ENCODE measurements around the gene PCBP3. TPM values are rescaled to one million over a fixed set of nuclear protein-coding genes. Genes with fewer than 3 reads are reported as not detected.

Gene PCBP3
- total RNA-seq, 2 experiments from 2014 or later: 4.8 to 5.8 TPM

DNA sequence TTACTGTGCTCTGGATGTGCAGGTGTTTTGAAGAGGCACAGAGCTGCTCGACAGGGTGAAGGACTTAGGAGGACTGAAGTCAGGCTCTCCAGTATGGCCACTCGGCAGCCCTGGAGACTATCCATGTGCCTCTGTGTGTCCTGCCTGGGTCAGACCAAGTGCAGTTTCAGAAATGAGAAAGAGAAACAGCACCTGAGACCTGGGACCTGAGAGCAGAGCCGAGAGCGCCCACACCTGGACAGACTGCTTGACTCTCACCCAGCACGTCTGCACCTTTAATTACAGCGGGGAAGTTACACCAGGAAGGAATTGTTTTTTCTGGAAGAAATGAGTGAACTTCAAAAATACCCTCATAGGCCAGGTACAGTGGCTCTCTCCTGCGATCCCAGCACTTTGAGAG lies 278.4 kb downstream of the PCBP3 start:
- Mint-ChIP-seq H3K27ac (no peak overlapping the region), H3K36me3 (ENCODE audit: low read depth) (no peaks in the 10 kb centered on the region), H3K4me3 (no peak overlapping the region), H3K27me3 (no peaks in the 10 kb centered on the region), H3K4me1 (peaks cover 4% of the 10 kb centered on the region), H3K9me3 (peaks cover 4% of the 10 kb centered on the region)
- POLR2A ChIA-PET: no interaction called here
- DNase-seq: no peak
- CTCF ChIA-PET: interaction anchor here (0.6 to 1.4 kb wide), 3 partner anchors 15 to 457 kb away, joined by 3 to 4 read pairs (median 3); no protein-coding TSS in a partner anchor

DNA sequence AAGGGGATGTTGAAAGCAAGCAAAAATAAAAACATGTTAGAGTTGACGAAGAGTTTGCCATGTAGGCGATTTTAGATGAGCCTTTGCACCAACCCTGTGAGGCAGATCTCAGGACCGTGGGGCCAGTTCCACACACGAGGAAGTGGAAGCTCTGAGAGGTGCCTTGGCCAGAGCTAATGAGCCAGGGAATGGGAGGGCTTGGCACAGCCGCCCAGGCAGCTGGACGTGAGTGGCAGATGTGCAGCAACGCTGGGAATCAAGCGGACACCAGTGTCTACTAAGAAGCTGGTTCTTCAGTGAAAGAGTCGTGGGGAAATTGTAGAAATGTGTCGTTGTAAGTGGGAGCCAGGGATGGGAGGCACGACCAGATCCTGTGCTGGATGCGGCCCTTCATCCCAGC lies 279.1 kb downstream of the PCBP3 start:
- no peak overlapping the region for H3K27ac Mint-ChIP-seq
- CTCF ChIA-PET: interaction anchor here (0.9 to 1.4 kb wide), 2 partner anchors 31 to 34 kb away, joined by 3 read pairs; no protein-coding TSS in a partner anchor

DNA sequence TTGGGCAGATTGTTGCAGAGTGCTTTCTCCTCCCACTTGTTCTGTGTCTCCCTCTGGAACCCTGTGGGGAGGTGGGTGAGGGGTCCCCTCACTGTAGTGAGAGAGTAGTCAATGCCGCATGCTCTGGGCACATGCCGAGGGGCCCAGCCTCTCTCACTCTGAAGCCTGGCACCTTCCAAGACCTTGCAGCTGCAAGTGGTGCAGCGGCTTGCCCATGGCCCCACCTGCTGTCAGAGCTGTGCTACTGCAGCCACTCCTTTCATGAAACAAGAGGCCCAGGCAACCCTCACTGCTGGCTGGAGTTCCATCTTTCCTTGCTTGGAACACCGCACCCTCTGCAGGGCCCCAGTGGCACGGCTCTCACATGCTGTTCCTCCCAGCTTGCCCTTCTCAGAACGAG lies 279.6 kb downstream of the PCBP3 start:
- Mint-ChIP-seq H3K9me3 (peaks cover 4% of the 10 kb centered on the region), H3K4me3 (no peak overlapping the region), H3K36me3 (ENCODE audit: low read depth) (no peaks in the 10 kb centered on the region), H3K27ac (no peak overlapping the region), H3K27me3 (no peaks in the 10 kb centered on the region), H3K4me1 (peaks cover 4% of the 10 kb centered on the region)
- ChIA-PET POLR2A (no interaction called here), CTCF (interaction anchor here (0.6 to 1.4 kb wide), 3 partner anchors 31 to 53 kb away, joined by 3 read pairs; no protein-coding TSS in a partner anchor)
- DNase-seq: peak; percentile 50

More for the DNA sequence above, 279.1 kb downstream of the PCBP3 start:
- Mint-ChIP-seq H3K27me3 (no peaks in the 10 kb centered on the region), H3K4me1 (peaks cover 4% of the 10 kb centered on the region), H3K4me3 (no peak overlapping the region), H3K36me3 (ENCODE audit: low read depth) (no peaks in the 10 kb centered on the region), H3K9me3 (peaks cover 4% of the 10 kb centered on the region)
- POLR2A ChIA-PET: no interaction called here
- DNase-seq: no peak

DNA sequence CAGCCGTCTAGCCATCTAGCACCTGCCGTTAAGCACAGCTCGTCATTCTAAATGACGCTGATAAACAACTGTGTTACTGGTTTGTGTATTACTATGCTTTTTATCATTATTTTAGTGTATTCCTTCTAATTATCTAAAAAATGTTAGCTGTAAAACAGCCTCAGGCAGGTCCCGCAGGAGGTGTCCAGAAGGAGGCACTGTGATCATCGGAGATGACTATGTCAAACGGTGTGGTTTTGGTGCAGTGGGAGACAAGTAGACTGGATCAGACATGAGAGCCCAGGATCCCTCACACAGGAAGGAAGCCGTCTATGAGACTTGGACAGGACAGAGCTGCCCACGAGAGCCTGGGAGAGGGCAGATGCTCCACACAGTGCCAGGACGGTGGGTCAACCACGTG lies 282.8 kb downstream of the PCBP3 start:
- peaks cover 4% of the 10 kb centered on the region for H3K4me1 Mint-ChIP-seq
- no peak overlapping the region for H3K27ac Mint-ChIP-seq
- no peaks in the 10 kb centered on the region for H3K27me3 Mint-ChIP-seq
- peaks cover 4% of the 10 kb centered on the region for H3K9me3 Mint-ChIP-seq
- CTCF ChIA-PET: no interaction called here
- no peak overlapping the region for H3K4me3 Mint-ChIP-seq
- POLR2A ChIA-PET: no interaction called here
- DNase-seq: no peak
- no peaks in the 10 kb centered on the region for H3K36me3 Mint-ChIP-seq (ENCODE audit: low read depth)

DNA sequence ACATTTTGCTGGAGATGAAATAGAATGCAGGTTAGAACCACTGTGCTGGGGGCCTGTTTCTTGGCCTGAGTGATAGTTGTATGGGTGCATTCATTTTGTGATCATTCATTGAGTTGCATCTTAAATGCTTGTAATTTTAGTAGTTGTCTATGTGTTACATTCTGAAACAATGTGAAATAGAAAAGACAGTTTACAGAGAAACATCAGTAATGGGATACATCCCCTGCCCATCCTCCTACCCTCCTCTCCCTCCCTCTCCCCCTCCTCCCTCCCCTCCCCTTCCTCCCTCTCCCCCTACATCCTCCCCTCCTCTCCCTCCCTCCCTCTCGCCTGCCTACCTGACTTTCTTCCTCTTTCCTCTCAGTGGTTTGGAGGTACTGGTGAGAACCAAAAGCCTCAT lies 283.5 kb downstream of the PCBP3 start:
- Mint-ChIP-seq H3K36me3 (ENCODE audit: low read depth) (no peaks in the 10 kb centered on the region), H3K27me3 (no peaks in the 10 kb centered on the region), H3K4me1 (peaks cover 4% of the 10 kb centered on the region), H3K9me3 (peaks cover 4% of the 10 kb centered on the region), H3K4me3 (no peak overlapping the region), H3K27ac (no peak overlapping the region)
- DNase-seq: no peak
- CTCF ChIA-PET: no interaction called here
- POLR2A ChIA-PET: no interaction called here

DNA sequence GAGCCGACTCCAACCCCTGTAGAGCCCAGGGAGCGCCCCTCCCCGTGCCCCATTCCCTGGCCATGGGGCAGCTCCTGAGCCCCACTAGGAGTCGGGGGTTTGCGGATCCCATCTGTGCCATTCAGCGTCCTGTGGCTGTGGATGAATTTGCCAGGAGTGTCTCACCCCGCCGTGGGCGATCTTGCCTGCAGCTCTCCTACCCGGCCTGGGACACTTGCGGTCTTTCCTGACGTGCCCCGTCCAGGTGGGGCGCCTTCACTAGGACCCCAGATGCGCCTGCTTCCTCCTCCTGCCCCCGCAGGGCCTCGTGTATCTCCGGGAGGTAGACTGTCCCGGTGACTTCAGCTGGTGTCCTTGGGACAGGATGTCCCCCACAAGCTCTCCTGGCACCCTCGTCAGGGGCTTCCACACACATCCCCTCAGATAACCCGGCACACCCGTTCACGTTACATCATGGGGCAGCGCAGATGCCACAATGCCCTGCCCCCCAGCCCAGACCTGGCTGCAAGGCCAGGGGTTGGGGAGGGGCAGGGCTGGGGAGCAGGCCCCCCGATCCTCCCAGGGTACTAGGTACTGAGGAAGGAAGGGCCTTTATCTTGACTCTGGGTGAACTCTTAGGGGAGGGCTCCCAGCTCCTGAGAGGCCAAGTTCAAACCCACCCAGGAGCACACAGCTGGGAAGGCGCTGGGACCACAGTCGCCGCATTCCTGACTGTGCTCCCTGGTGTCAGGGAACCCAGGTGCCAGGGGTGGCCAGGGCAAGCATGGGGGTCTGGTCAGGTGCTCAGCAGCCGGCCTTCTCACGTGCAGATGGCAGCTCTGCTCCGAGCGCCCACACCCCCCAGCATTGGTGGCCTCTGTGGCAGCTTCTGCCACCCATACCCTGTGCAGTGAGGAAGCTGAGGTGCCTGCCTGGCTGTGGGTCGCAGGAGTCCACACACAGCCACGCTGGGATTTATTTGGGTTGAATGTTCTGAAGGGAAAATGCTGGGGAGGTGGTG lies 284.6 kb downstream of the PCBP3 start:
- ChIA-PET POLR2A (no interaction called here), CTCF (no interaction called here)
- Mint-ChIP-seq H3K9me3 (peaks cover 4% of the 10 kb centered on the region), H3K27me3 (no peaks in the 10 kb centered on the region), H3K4me3 (no peak overlapping the region), H3K36me3 (ENCODE audit: low read depth) (no peaks in the 10 kb centered on the region), H3K4me1 (peaks cover under 1% of the 10 kb centered on the region), H3K27ac (no peak overlapping the region)
- no peak for DNase-seq

DNA sequence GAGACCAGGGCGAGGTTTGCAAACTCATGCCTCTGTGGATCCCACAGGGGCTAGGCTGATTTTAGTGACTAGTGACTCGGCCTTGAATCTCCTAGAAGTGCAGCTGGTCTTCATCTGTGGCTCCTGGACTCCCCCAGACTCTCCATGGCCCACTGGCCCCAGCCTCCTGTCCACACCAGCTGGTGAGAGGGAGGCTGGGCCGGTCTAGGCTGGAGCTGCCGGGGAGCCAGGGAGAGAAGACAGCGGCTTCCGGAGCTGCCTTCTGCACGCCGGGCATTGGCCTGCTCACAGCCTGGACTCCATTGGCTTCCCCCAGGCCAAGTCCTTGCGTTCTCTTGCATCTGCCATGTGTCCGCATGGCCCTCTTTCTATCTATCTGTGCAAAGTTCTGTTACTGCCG lies 285.9 kb downstream of the PCBP3 start:
- ChIA-PET POLR2A (no interaction called here), CTCF (no interaction called here)
- DNase-seq: no peak
- Mint-ChIP-seq H3K27ac (no peak overlapping the region), H3K4me1 (no peaks in the 10 kb centered on the region), H3K9me3 (peaks cover 4% of the 10 kb centered on the region), H3K4me3 (no peak overlapping the region), H3K27me3 (no peaks in the 10 kb centered on the region), H3K36me3 (ENCODE audit: low read depth) (no peaks in the 10 kb centered on the region)

DNA sequence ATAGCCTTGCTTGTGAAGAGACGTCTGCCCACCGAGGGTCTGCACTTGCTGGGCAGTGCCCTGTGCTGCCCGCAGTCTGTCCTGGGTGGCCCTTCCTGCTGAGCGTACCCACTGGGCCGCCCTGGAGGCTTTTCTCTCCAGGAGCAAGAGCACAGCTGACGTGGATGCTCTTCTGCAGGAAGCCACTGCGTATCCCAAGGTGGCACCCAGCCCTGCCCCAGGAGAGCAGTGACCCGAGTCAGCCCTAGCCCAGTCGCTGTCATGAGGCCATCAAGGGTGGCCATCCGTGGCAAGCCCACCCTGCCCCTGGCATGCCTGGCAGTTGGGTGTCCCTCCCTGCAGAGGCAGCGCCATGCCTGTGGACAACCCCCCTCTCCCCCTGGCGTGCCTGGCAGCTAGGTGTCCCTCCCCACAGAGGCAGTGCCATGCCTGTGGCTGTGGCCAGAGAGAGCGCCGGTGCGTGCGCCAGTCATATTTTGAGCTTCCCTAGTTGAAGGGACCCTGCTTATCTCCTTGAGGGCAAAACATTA lies 286.8 kb downstream of the PCBP3 start:
- ChIA-PET CTCF (no interaction called here), POLR2A (no interaction called here)
- no peak overlapping the region for H3K4me3 Mint-ChIP-seq
- no peak overlapping the region for H3K27ac Mint-ChIP-seq
- no peaks in the 10 kb centered on the region for H3K4me1 Mint-ChIP-seq
- peaks cover 4% of the 10 kb centered on the region for H3K9me3 Mint-ChIP-seq
- no peaks in the 10 kb centered on the region for H3K27me3 Mint-ChIP-seq
- H3K36me3 Mint-ChIP-seq (ENCODE audit: low read depth): no peaks in the 10 kb centered on the region
- DNase-seq: no peak

DNA sequence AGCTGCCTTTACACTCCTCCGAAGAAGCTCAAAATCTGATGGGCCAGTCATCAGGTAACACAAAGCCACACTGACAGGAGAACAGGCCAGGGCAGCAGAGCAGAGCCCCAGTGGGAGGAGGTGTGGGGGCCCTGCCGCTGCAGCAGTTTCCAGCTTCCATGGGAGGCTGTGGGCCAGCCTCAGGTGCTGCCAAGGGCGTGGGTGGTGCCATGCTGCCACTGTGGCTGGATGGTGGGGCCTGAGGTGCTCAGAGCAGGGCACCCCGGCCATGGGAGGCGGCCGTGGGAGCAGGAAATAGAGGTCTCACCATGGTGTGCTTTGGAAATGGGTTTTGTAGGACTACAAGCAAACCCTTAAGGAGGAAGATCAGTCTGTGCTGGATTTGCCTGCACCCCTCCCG lies 287.3 kb downstream of the PCBP3 start:
- H3K27me3 Mint-ChIP-seq: no peaks in the 10 kb centered on the region
- peaks cover 4% of the 10 kb centered on the region for H3K9me3 Mint-ChIP-seq
- no peak for DNase-seq
- H3K4me3 Mint-ChIP-seq: no peak overlapping the region
- ChIA-PET POLR2A (no interaction called here), CTCF (no interaction called here)
- H3K4me1 Mint-ChIP-seq: no peaks in the 10 kb centered on the region
- no peaks in the 10 kb centered on the region for H3K36me3 Mint-ChIP-seq (ENCODE audit: low read depth)
- no peak overlapping the region for H3K27ac Mint-ChIP-seq

DNA sequence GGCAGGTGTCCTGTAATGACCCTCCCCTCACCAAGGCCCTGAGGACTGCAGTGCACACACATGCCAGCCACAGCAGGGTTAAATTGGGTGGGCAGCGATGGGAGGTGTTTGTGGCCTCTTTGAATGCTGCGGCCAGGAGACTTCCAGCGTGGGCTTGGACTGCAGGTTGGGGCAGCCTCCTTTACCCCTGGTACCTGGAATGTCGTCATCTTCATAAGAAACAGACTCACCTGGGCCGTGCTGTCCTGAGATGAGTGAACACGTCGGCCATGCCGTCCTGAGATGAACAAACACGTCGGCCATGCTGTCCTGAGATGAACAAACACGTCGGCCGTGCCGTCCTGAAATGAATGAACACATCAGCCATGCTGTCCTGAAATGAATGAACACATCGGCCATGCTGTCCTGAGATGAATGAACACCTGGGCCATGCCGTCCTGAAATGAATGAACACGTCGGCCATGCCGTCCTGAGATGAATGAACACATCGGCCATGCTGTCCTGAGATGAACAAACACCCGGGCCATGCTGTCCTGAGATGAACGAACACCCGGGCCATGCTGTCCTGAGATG lies 288.0 kb downstream of the PCBP3 start:
- POLR2A ChIA-PET: no interaction called here
- H3K27ac Mint-ChIP-seq: no peak overlapping the region

DNA sequence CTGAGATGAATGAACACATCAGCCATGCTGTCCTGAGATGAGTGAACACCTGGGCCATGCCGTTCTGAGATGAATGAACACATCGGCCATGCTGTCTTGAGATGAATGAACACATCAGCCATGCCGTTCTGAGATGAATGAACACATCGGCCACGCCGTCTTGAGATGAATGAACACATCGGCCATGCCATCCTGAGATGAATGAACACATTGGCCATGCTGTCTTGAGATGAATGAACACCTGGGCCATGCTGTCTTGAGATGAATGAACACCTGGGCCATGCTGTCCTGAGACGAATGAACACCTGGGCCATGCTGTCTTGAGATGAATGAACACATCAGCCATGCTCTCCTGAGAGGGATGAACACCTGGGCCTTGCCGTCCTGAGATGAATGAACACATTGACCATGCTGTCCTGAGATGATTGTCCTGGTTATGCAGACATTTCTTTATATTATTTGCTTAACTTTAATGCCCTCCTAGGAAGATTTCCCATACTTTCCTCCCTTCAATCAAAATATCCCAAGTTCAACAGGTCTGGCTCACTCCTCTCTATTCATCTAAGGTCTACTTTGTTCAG lies 289.5 kb downstream of the PCBP3 start:
- H3K4me1 Mint-ChIP-seq: no peaks in the 10 kb centered on the region
- no peak overlapping the region for H3K27ac Mint-ChIP-seq
- CTCF ChIA-PET: no interaction called here
- H3K27me3 Mint-ChIP-seq: no peaks in the 10 kb centered on the region
- H3K36me3 Mint-ChIP-seq (ENCODE audit: low read depth): no peaks in the 10 kb centered on the region
- POLR2A ChIA-PET: interaction anchor here (0.6 kb wide), 1 partner anchor 22 kb away, joined by 4 read pairs; no protein-coding TSS in a partner anchor
- no peak for DNase-seq
- no peaks in the 10 kb centered on the region for H3K9me3 Mint-ChIP-seq
- no peak overlapping the region for H3K4me3 Mint-ChIP-seq

More for the DNA sequence above, 288.0 kb downstream of the PCBP3 start:
- peaks cover 4% of the 10 kb centered on the region for H3K9me3 Mint-ChIP-seq
- CTCF ChIA-PET: no interaction called here
- no peaks in the 10 kb centered on the region for H3K27me3 Mint-ChIP-seq
- H3K36me3 Mint-ChIP-seq (ENCODE audit: low read depth): no peaks in the 10 kb centered on the region
- DNase-seq: no peak
- H3K4me1 Mint-ChIP-seq: no peaks in the 10 kb centered on the region
- no peak overlapping the region for H3K4me3 Mint-ChIP-seq

DNA sequence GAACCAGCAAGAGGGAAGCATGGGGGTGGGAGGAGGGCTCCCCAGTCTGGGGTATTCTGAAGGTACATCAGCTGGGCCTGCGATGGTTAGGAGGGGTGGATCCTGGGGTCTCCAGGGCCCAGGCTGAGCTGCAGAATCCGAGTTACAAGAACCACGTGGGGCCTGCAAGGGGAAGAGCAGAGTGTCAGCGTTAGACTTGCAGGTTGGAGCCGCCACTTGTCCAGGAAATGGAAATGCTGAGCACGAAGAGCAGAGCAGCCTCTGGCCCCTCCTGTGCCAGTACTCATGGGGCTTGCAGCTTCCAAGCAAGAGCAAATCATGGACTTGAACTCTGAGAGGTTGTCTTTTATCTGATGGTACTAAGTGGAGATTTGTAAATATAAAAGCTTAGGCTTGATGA lies 290.6 kb downstream of the PCBP3 start:
- no peak overlapping the region for H3K27ac Mint-ChIP-seq
- no peak for DNase-seq
- H3K9me3 Mint-ChIP-seq: no peaks in the 10 kb centered on the region
- CTCF ChIA-PET: no interaction called here
- H3K27me3 Mint-ChIP-seq: no peaks in the 10 kb centered on the region
- H3K36me3 Mint-ChIP-seq (ENCODE audit: low read depth): no peaks in the 10 kb centered on the region
- no peaks in the 10 kb centered on the region for H3K4me1 Mint-ChIP-seq
- POLR2A ChIA-PET: interaction anchor here (0.6 kb wide), 1 partner anchor 21 kb away, joined by 4 read pairs; no protein-coding TSS in a partner anchor
- no peak overlapping the region for H3K4me3 Mint-ChIP-seq

DNA sequence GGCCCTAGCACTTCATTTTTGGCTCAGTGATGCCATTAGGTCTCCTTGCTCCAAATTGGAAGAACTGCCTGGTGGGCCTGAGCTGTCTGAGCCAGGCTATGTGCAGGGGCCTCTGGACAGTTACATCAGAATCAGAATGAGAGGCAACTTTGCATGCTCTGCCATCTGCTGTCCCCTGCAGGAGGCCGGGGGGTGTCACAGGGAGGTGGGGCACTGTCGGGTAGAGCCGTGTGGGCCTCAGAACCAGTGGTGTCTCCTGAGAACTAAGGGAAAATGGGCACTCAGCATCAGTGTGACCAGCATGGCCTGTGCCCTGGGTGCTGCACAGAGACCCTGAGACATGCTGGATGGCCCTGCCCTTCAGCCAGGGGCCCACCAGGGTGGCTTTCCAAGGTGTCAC lies 291.0 kb downstream of the PCBP3 start:
- H3K4me1 Mint-ChIP-seq: no peaks in the 10 kb centered on the region
- no peak overlapping the region for H3K27ac Mint-ChIP-seq
- ChIA-PET POLR2A (no interaction called here), CTCF (no interaction called here)
- H3K4me3 Mint-ChIP-seq: no peak overlapping the region
- H3K27me3 Mint-ChIP-seq: no peaks in the 10 kb centered on the region
- DNase-seq: no peak
- no peaks in the 10 kb centered on the region for H3K36me3 Mint-ChIP-seq (ENCODE audit: low read depth)
- H3K9me3 Mint-ChIP-seq: no peaks in the 10 kb centered on the region
